ENCODE results near the gene AKT3.
A peak's percentile ranks its signal among the peaks of the same experiment; 100 is the strongest.

The AKT3 gene

GRCh38 chr1:243482141-243483022 lies 367.7 kb downstream of the AKT3 start:
- DNase-seq = no peak

- no peak for DNase-seq
These were observed 368.9 kb downstream of the AKT3 start for GRCh38 chr1:243481101-243481500.

- DNase-seq = no peak
These were observed 372.2 kb downstream of the AKT3 start for GRCh38 chr1:243477731-243478290.

- DNase-seq = peak; percentile 65
These were observed 374.1 kb downstream of the AKT3 start for GRCh38 chr1:243475966-243476365.

- DNase-seq = no peak
These were observed 375.1 kb downstream of the AKT3 start for GRCh38 chr1:243474906-243475305.

- DNase-seq = no peak
These were observed 375.7 kb downstream of the AKT3 start for GRCh38 chr1:243474136-243474881.

- no peak for DNase-seq
These were observed 376.6 kb downstream of the AKT3 start for GRCh38 chr1:243473227-243474135.

GRCh38 chr1:243471754-243472745 lies 378.0 kb downstream of the AKT3 start:
- no peak for DNase-seq

GRCh38 chr1:243471026-243471685 lies 378.9 kb downstream of the AKT3 start:
- DNase-seq = peak; percentile 29

GRCh38 chr1:243470502-243470901 lies 379.5 kb downstream of the AKT3 start:
- DNase-seq = peak; percentile 18

GRCh38 chr1:243469497-243469896 lies 380.5 kb downstream of the AKT3 start:
- no peak for DNase-seq

- DNase-seq = no peak
These were observed 384.3 kb downstream of the AKT3 start for GRCh38 chr1:243465738-243466137.

- DNase-seq = no peak
These were observed 385.0 kb downstream of the AKT3 start for GRCh38 chr1:243465081-243465480.

GRCh38 chr1:243462929-243463697 lies 386.9 kb downstream of the AKT3 start:
- no peak for DNase-seq

GRCh38 chr1:243461700-243462099 lies 388.3 kb downstream of the AKT3 start:
- no peak for DNase-seq

- DNase-seq = no peak
These were observed 391.0 kb downstream of the AKT3 start for GRCh38 chr1:243459059-243459458.

GRCh38 chr1:243457363-243457982 lies 392.6 kb downstream of the AKT3 start:
- DNase-seq = no peak

GRCh38 chr1:243455760-243456651 lies 394.0 kb downstream of the AKT3 start:
- no peak for DNase-seq
